Posterior cingulate gyrus (tissue), 11 donors: ENCODE measurements around the gene PCDH9.

Source experiments
- DNase-seq, 10 donors: peaks; one replicate each; pipeline versions ENCODE4 v3.0.0 to v3.0.0-alpha.2; 2020 to 2021; ENCODE audit warnings: mixed read lengths in 3 of 10
- intact Hi-C: fragments of 100-400 bp; cut with DNase I; formaldehyde crosslinking; loops from one replicate; pipeline ENCODE4 v1.15.1; 2023

The PCDH9 gene

DNA sequence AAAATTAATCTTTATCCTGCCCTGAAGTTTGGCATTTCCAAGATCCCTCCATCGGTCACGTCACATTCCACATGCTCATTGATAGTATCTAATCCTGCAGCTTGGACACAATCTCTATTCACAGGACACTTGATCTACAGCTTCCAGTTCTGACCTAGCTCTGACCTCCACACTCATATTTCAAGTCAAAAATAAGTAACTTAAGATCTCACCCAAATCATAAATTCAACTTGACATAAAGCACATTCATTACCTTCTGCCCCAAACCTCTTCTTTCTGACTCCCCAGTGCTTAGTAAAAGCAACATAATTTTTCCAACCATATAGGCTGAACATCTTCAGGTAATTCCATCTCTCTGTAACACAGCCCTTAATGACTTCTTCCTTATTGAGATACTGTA lies 880.2 kb downstream of the PCDH9 start:
- no peak for DNase-seq
- intact Hi-C loops, result no loop called here

DNA sequence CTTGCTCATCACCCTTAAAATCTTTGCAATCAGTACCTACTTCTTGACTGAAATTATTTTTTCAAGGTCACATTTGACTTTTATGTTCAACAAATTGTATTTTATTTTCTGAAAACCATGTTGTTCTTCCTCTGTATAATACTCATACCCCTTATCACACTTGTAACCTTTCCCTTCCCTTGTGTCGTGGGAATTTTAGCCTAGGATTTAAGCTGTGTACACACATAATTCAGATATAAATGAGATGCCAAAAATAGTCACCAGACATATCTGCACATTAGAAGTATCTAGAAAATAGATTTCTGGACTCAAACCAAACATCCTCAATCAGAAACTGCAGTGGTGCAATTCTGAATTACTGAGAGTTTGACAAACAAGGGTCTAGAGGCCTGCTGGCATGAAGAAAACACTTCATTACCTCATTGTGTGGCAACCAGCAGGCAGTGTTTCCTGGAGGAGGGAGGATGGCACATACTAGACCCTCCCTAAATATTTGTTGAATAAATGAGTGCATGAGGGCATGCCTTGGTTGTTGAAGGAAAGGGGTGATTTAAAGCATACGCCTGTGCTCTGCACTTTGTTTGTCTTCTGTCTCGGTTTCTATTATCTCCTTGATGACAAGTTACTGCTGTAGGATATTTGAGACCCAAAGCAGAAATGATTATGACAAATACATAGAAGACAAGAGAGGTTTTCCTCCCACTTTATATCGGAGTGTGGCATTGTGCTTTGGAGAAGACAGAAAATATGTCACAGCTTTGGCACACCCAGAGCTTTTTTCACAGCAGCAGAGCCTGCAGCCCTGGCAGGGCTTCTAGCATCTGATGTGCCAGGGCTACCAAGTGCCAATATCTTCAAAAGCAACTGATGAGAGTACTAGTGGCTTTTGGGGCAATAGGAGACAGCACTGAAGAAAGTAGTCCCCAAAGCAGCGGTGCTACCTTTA lies 881.1 kb downstream of the PCDH9 start:
- peak in 9 of 10 donors; percentile 16 to 91 (median 43) for DNase-seq
- intact Hi-C loops, result no loop called here

DNA sequence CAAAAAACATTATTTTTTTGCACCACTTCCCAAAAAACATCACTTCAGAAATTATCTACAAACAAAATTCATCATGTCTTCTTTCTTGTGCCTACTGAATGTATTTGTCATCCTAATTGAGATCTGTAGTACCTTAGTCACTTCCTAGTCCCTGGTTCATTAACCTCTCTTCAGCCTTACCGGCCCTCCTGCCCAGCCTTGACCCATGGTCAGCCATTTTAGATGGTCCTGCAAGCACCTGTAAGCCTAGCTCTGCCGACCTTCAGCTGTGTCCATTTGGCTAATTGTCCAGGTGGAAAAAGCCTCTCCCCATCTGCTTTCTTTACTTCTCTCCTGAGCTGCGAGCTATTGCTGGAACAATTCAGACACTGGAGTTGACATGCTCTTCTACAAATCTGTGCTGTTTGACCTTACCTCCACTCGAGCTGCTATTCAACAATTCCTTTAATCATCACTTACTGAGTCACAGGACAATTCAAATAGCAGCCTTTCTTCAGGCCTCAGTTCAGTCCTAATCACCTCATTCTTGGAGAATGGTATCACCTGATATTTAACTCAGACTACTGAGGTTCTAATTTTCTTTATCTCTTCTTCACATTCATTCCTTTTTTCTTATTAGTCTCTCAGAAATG lies 882.5 kb downstream of the PCDH9 start:
- DNase-seq, result no peak
- intact Hi-C loops, result no loop called here

DNA sequence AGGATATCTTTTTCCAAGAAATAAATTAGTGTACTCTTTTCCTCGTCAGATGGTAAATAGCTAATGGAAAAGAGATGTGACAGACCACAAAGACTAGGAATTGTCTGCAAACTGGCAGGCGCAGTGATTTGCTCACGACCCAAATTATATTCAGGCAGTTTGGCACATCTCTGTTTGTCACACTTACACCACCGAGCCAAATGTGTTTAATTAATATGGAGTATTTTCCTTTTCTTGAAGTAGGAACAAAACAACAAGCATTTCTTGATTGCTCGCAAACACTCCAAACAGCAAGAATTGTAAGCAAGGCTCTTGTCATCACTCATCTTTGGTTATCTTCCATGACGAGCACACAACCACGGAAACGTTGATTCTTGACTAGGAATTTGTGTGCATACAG lies 884.2 kb downstream of the PCDH9 start:
- intact Hi-C loops, result no loop called here
- DNase-seq, result no peak

DNA sequence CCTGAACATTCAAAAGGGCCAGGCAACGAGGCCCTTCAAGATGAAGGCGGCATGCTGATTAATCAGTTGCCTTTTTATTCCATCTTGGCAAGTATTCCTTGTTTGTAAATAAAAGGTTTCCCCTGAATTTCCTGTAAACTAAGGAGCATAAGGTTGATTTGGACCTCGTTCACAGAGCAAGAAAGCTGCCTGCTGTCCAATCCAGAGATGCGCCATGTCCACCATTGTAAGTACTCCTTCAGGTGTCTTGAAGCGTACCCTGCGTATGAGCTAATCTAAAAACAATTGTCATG lies 884.7 kb downstream of the PCDH9 start:
- DNase-seq, result no peak
- intact Hi-C loops, result no loop called here

DNA sequence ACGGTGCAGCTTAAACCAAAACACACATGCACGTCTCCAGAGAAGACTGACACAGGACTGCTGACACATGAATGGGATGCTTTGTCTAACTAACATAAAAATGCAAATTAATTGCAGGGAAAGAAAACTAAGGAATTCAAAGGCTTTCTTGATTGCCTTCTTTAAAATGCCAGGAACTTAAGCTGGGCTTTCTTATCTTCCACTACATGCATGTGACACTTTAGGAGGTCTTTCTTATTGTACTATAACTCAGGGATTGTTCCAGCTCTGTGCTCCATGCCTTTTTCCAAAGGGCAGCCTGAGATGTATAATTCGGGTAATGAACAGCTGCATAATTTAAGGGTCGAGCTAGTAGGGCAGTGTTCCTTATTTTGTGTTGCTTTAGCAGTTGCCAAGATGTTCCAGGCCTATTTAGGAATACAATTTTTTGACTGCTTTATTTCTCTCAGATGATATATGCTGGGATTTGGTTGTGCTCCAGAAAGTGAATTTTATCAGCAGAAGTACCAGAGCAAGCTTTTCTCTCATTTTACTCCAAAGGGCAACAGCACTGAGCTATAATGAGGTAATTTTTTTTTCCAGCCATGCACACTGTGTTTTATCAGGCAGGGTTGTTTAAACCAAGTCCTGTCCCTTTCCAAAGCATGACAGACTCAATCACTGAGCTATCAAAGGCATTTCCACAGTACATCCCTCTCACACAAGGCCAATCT lies 885.2 kb downstream of the PCDH9 start:
- intact Hi-C loops, result no loop called here
- DNase-seq, result no peak

DNA sequence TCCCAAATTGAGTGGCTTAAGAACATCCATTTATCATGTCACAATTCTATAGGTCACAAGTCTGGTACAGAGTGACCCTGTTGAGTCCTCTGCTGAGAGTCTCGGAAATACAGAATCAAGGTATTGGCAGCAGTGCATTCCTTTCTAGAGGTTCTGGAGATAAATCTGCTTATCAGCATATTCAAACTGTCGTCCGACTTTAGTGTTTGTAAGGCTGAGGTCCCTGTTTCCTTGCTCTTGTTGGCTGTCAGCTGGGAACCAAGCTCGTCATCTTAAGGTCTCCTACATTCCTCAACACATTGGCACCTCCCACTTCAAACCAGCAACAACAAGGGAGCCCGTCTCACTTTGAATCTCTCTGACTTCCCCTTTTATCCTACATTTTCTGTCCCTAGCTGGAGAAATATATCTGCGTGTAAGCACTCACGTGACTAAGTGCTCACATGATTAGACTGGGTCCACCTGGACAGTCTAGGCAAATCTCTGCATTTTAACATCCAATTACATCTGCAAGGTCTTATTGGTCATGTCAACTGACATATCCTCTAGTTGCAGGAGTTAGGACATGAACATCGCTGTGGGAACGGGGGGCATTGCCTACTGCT lies 886.8 kb downstream of the PCDH9 start:
- DNase-seq, result no peak
- intact Hi-C loops, result no loop called here

DNA sequence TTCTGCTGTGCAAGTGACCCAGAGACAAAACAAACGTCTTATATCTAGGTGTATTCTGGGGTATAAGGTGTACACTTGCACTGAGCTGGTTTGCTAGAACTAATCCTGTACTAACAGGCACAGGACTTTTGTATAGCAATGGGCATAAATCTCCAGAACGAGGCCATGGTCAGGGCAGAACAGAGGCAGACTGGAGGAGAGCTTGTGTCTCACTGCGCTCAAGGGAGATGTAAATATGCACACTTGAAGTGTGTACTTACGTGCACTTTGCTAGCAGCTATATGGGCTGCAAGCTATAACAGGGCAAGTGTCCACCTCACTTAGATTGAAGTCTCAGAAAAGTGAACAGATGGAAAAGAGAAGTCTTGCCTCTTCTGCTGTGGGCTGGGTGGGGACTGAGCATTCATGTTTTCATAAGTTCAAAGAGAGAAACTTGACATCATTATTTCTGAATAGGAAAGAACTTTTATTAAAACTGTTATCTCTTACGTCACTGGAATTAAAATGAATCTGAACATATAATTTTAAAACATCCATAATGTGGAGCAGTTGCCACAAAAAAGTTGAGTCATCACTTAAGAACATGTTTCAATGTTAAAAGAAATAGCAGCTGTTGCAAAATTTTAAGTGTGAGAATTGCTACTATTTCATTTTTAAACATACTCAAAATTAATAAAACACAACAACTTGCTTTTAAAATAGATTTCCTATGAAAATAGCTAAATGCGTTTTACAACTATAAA lies 888.3 kb downstream of the PCDH9 start:
- intact Hi-C loops, result no loop called here
- no peak for DNase-seq

DNA sequence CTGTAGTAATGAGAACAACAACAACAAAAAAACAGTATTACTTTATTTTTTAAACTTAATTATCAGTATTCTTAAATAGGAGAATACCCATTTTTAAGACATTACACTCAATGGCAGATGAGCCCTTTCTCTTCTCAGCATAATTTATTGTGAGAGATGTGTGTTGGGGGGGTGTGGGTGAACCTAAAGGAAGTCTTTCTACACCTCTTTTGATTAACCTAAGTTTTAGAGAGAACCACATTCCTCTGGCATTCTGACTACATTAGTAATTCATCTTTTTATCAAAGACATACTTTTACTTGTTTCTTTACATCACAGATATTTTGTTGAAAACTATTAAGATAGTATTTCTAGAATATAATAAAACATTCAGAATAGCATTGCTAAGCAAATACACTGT lies 890.9 kb downstream of the PCDH9 start:
- intact Hi-C loops, result no loop called here
- no peak for DNase-seq

DNA sequence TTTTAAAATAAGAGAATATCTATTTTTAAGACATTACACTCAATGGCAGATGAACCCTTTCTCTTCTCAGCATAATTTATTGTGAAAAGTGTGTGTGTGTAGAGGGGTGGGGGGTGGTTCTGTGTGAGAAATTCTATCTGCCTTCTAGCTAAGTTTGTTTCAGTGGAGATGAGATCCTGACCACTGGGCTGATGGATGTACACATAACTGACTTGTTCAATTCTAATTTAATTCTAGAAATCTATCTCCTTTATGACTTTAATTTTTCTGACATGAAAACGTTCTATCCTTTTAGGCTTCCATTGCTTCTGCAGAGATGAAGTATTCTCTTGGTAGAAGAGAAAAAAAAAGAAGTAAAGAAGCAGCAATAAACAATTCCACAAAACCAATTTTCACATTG lies 891.6 kb downstream of the PCDH9 start:
- intact Hi-C loops, result no loop called here
- DNase-seq, result no peak

DNA sequence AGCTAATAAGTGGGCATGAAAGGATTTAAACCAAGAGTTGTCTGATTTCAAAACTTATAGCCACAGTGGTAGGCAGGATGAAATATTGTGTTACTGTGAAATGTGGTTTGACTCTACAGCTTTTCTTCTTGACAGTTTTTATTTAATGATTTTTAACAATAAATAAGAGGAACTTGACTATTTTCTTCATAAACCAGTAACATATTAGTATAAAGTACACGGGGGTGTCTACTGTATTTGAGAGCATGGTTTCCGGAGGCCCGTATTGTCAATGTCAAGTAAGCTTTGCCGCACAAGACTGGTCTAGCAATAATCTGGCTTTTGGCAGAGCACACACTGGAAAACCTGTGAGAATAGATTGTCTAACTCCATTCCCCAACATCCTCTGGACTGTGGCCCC lies 894.5 kb downstream of the PCDH9 start:
- intact Hi-C loops, result no loop called here
- no peak for DNase-seq

DNA sequence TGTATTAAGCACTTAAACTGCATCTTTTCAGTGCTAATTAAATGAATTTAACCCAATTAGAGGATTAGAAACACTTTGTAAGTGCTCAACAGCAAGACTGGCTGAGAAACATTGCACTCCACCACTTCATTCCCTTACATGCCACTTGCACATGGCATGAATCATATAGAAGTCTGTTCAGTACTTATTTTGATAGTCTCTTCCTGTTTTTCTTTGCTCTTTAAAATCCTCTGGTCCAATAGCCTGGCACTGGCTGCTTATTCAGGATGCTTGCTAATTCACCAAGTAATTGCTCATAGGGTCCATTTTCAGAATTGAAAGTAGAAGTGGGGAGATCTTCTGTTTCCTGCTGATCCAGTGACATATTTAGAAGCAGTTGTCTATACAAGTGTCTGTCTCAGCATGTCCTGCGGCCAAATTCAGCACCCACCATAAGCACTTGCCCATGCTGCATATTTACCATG lies 900.1 kb downstream of the PCDH9 start:
- DNase-seq, result no peak
- intact Hi-C loops, result no loop called here

DNA sequence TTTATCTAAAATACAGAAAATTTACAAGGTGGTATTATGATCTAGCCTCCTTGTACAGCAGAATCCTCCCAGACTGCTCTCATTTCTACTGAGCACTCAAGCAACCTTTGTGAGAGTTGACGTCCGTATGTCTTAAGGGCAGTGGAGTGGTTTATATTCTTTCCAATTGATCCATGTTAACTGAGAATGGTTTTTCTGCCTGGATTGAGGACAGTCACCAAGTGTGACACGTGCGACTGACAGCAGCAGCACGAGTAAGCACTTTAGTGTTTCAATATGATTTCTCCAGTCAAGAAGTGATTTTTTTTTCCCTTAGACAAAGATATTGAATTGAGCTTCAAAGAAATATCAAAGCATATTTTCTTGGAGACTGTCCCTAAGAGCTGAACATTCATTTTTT lies 901.7 kb downstream of the PCDH9 start:
- intact Hi-C loops, result no loop called here

DNA sequence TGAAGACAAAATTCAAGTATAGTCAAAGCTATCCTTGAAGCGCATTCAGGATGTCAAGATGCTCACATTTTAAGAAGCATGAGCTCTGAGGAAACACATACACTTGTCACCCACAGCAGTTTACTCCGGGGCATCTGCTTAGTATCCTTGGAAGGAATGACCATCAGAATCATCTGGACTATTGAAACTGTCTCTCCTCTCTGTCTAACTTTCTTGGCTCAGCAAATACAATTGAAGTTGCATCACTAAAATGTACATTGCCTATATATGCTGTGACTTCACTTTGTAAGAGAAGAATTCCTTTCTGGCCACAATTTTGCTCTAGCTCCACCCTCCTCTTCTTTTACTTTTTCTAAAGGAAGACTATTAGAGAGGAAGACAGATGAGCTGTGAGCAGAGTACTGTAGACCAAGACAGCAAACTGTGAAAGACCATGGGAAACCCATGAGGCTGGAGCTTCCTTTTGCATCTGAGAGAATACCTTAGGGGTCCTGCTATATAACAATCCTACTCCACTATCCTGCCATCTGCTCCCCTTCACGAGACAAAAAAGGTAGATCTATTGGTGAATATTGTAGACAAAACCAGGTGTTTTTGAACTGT lies 906.3 kb downstream of the PCDH9 start:
- intact Hi-C loops, result no loop called here
- DNase-seq, result no peak

More for the DNA sequence above, 901.7 kb downstream of the PCDH9 start:
- no peak for DNase-seq

DNA sequence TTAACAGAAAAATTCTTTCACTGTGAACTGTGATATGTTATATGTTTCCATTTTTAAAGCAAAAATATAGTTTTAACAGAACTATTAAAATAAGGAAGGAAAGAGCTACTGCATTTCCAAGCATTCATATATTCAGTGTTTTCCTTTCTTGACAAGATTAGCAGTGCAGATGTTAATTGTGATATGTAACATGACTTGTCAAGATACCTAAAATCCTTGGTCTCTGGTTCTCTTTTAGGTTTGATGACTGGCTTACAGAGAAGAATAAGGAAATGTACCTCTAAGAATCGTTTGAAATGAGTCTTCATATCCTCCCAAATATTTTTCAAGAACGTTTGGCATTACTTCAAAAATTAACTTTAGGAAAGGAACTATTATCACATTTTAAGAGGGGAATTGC lies 907.2 kb downstream of the PCDH9 start:
- intact Hi-C loops, result no loop called here
- DNase-seq, result no peak

DNA sequence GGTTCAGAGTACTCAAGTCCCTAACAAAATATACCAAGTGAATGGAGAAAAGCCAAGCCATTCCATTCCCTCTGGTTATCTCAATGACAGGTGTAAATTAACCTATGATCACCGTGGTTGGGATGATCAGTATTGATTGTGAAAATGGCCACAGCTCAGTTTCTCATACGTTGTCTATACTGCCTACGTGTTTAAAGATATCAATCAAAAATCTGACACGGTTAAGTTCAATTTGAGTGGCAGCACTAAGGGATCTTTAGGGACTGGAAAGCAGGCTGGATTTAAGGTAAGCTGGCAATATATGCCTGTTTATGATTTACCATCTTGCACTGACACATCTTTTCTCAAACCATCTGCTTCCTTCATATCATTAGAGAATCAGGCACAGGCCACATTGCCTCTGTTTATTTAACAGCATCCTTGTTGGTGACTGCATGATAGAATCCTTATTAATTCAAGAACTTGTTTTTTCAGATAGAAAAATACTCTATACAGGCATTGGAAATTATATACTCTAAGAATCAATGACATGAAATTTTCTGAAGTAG lies 907.9 kb downstream of the PCDH9 start:
- DNase-seq, result no peak
- intact Hi-C loops, result no loop called here

DNA sequence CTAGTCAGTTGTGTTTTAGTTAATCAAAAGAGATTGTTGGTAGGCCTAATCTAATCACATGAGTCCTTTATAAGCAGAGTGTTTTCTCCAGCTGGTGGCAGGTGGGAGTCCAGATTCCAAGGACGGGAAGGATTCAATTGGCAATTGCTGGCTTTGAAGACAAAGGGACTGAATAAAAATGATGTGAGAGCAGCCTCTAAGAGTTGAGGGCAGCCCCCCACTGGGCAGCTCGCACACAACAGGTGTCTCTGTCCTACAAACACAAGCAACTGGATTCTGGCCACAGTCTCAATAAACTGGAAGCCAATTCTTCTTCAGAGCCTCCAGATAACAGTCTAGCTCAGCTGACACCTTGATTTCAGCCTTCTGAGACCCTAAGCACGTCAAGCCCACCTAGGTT lies 915.2 kb downstream of the PCDH9 start:
- DNase-seq, result no peak
- intact Hi-C loops, result no loop called here

DNA sequence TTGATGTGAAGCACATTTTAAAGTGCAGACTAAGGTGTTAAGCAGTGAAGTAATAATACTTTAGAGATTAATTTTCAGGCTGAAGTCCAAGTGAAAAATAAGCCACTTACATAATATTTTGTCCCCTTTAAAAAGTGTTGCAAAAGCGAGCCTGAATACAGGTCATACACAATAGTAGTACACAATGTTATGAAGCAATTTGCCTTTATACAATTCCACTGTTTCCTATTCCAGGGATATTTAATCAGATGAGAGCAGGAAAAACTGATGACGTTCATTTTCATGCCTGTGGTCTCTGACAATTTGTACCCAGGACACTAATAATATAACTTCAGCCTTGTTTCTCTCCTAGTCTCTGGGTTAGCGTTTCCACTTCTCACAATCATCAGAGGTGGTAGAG lies 916.7 kb downstream of the PCDH9 start:
- DNase-seq, result no peak
- intact Hi-C loops, result no loop called here

DNA sequence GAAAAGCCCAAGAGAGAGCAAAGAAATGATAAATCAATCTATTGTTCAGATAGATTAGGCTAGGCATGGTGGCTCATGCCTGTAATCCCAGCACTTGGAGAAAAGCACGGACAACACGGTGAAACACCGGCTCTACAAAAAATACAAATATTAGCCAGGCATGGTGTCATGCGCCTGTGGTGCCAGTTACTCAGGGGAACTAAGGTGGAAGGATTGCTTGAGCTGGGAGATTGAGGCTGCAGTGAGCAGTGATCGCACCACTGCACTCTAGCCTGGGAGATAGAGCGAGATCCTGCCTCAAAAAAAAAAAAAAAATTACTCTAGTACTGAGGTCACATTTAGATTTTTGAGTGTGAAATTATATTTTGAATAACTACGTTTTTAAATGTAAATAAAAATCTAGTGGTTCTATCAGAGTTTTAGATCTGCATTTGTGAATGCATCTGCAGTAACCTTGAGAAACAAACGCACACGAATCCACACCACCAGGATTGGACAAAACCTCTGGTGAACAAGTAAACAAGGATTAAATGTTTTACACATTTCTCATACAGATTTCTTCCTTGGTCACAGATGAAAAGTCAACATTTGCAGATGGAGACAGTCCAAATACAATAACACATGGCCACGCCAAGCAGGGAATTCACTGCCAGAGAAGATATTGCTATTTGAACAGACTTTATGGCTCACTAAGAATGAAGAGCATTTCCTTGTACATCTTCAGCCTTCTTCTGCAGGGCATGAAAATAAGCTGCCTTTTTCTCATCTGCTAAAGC lies 917.6 kb downstream of the PCDH9 start:
- intact Hi-C loops, result no loop called here
- no peak for DNase-seq
